Left lung (tissue), 10 donors: Measurements from ENCODE around the gene STK24. TPM values are rescaled to one million over a fixed set of nuclear protein-coding genes. Genes with fewer than 3 reads are reported as not detected.

ENCODE experiments used
- ATAC-seq: fragments of 200-7000 bp; cut with Tn5 transposase; one replicate; pipeline ENCODE4 v1.9.1; 2020; ENCODE audit warnings: moderate library complexity
- DNase-seq, 4 donors: peaks; one replicate each; pipeline ENCODE4 v3.0.0-alpha.2; 2013 to 2020
- H3K27ac ChIP-seq, 2 donors: fragments of 200-600 bp; sonication (generic) in 1 of 2; one replicate each; pipeline versions ENCODE4 v1.5.0 to v1.8.0; 2020 to 2021
- H3K27me3 ChIP-seq, 2 donors: fragments of 200-600 bp; sonication (generic) in 1 of 2; one replicate each; pipeline versions ENCODE4 v1.5.0 to v1.8.0; 2020 to 2021
- H3K36me3 ChIP-seq, 2 donors: fragments of 200-600 bp; sonication (generic) in 1 of 2; one replicate each; pipeline versions ENCODE4 v1.5.0 to v1.8.0; 2020 to 2021
- H3K4me1 ChIP-seq, 2 donors: fragments of 200-600 bp; one replicate each; pipeline ENCODE4 v1.8.0; 2021
- H3K4me3 ChIP-seq, 2 donors: fragments of 200-600 bp; sonication (generic) in 1 of 2; one replicate each; pipeline versions ENCODE4 v1.5.0 to v1.8.0; 2020 to 2021; ENCODE audit warnings: mild to moderate bottlenecking in 1 of 2
- H3K9me3 ChIP-seq, 2 donors: fragments of 200-600 bp; sonication (generic) in 1 of 2; one replicate each; pipeline versions ENCODE4 v1.5.0 to v1.8.0; 2020 to 2021
- intact Hi-C, 2 donors: fragments of 100-400 bp; cut with DNase I; formaldehyde crosslinking; loops; one replicate each; pipeline versions ENCODE4 v1.11.2 to v1.14.2; 2022
- polyA plus RNA-seq, 6 donors: library from polyadenylated mRNA; unstranded; fragments of 120-200 nt; gene quantifications; one replicate each; pipeline ENCODE4 v1.2.1, GENCODE V29; 2013; ENCODE audit not compliant: insufficient read length in 6 of 6
- total RNA-seq, 2 donors: library from RNA; stranded (reverse); fragmentation: NEBNext Ultra II Directional; extraction: Animal tissue kit (Norgen Biotek cat#: 25700); gene quantifications; one replicate each; pipeline ENCODE4 v1.2.1, GENCODE V29; 2021
- TF ChIP-seq, protein P1 (sequence below), 2 donors: fragments of 200-600 bp; sonication (generic) in 1 of 2; IDR thresholded peaks; one replicate each; pipeline versions ENCODE4 v1.5.0 to v1.8.0; 2021; ENCODE audit warnings: antibody characterized with exemption in 2 of 2
- donor health status: DM: no; HTN: yes; CAD: no.
- donor health status: DM: no; HTN: no; CAD: no.

Gene STK24
- total and polyA plus RNA-seq, 8 donors = 65.6 to 84.0 (median 75.0) TPM

DNA sequence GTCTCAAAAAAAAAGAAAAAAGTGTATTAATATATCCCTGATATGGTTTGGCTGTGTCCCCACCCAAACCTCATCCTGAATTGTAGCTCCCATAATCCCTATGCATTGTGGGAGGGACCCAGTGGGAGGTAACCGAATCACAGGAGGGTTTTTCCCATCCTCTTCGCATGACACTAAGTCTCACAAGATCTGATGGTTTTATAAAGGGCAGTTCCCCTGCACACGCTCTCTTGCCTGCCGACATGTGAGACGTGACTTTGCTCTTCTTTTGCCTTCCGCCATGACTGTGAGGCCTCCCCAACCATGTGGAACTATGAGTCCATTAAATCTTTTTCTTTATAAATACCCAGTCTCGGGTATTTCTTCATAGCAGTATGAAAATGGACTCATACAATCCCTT is 17.7 kb downstream of the STK24 start:
- Histone ChIP-seq H3K4me3 (no peak overlapping the region), H3K27ac (no peak overlapping the region), H3K27me3 (no peaks in the 10 kb centered on the region), H3K36me3 (no peaks in the 10 kb centered on the region), H3K4me1 (peaks cover 15 to 65% of the 10 kb centered on the region in 2 donors), H3K9me3 (no peaks in the 10 kb centered on the region)
- no peak for DNase-seq
- ATAC-seq = no peak
- TF ChIP-seq, protein P1, sequence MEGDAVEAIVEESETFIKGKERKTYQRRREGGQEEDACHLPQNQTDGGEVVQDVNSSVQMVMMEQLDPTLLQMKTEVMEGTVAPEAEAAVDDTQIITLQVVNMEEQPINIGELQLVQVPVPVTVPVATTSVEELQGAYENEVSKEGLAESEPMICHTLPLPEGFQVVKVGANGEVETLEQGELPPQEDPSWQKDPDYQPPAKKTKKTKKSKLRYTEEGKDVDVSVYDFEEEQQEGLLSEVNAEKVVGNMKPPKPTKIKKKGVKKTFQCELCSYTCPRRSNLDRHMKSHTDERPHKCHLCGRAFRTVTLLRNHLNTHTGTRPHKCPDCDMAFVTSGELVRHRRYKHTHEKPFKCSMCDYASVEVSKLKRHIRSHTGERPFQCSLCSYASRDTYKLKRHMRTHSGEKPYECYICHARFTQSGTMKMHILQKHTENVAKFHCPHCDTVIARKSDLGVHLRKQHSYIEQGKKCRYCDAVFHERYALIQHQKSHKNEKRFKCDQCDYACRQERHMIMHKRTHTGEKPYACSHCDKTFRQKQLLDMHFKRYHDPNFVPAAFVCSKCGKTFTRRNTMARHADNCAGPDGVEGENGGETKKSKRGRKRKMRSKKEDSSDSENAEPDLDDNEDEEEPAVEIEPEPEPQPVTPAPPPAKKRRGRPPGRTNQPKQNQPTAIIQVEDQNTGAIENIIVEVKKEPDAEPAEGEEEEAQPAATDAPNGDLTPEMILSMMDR (IDR thresholded peaks at IDR 0.05) = no peak
- intact Hi-C loops = no loop called here

DNA sequence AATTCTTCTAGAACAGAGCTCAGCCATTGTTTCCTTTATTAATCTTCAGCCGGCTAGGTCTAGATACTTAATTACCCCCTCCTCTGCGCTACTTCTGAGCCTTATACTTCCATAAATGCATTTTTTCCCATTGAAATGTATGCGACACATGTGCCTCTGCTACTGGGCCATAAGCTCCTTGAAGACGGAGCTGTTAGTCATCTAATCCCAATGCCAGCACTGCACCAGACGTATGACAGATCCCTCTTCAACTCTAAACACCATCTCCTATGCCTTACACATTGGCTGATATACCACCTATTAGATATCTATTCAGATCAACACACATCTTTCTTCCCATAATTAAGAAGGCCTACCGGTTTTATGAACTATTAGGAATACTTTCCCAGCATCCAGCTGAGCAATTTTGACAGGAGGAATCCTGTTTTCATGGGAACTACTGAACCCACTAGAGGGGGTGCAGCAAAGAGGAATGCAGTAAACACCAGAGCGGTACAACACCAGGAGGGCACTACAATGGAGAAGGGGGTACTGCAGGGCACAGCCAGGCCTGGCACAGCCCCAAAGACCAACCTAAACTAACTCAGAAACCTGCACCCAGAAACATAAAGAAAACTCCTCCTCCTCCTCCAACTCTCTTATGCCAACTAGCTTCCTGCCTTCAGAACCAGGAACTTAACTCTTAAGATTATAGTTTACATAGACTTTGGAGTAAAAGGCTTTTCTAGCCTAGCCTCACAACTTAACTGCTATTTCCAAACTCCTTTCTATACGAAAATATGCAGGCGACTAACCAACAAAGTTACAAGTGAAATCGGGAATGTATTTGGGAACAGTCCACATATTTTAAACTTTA is 18.7 kb downstream of the STK24 start:
- no peak overlapping the region for H3K27ac ChIP-seq
- intact Hi-C loops = no loop called here
- no peak overlapping the region for H3K4me3 ChIP-seq
- TF ChIP-seq, protein P1 (IDR thresholded peaks at IDR 0.05) = no peak
- no peaks in the 10 kb centered on the region for H3K36me3 ChIP-seq
- peaks cover 13 to 65% of the 10 kb centered on the region in 2 donors for H3K4me1 ChIP-seq
- ATAC-seq (peak; percentile 48), DNase-seq (peak in 1 of 4 donors; percentile 46)
- H3K27me3 ChIP-seq = no peaks in the 10 kb centered on the region
- H3K9me3 ChIP-seq = no peaks in the 10 kb centered on the region

GRCh38 chr13:98556968-98557631 is 19.8 kb downstream of the STK24 start:
- ATAC-seq = peak; percentile 20
- intact Hi-C loops = no loop called here
- peak in 1 of 4 donors; percentile 30 for DNase-seq
- H3K27me3 ChIP-seq = no peaks in the 10 kb centered on the region
- H3K4me3 ChIP-seq = no peak overlapping the region
- H3K36me3 ChIP-seq = no peaks in the 10 kb centered on the region
- TF ChIP-seq, protein P1 (IDR thresholded peaks at IDR 0.05) = no peak
- H3K9me3 ChIP-seq = no peaks in the 10 kb centered on the region
- H3K27ac ChIP-seq = no peak overlapping the region
- H3K4me1 ChIP-seq = peaks cover 13 to 61% of the 10 kb centered on the region in 2 donors

- TF ChIP-seq, protein P1 (IDR thresholded peaks at IDR 0.05) = no peak
- DNase-seq (no peak), ATAC-seq (no peak)
- Histone ChIP-seq H3K9me3 (no peaks in the 10 kb centered on the region), H3K27ac (no peak overlapping the region), H3K27me3 (no peaks in the 10 kb centered on the region), H3K4me3 (no peak overlapping the region), H3K4me1 (peaks cover 13 to 61% of the 10 kb centered on the region in 2 donors), H3K36me3 (no peaks in the 10 kb centered on the region)
- intact Hi-C loops = no loop called here
Measured at GRCh38 chr13:98556142-98556816, 20.6 kb downstream of the STK24 start.
